Measurements from ENCODE around the gene BICRAL.
"Not testable (repeated sequence)": the region's sequence is repeated elsewhere in the genome, so short reads cannot be mapped to it uniquely, and the experiment has no call there.

Gene BICRAL

GRCh38 chr6:42764911-42765648 lies 16.8 kb upstream of the BICRAL start:
- no peak for DNase-seq (ENCODE audit: low read depth in 2 of 2)

DNA sequence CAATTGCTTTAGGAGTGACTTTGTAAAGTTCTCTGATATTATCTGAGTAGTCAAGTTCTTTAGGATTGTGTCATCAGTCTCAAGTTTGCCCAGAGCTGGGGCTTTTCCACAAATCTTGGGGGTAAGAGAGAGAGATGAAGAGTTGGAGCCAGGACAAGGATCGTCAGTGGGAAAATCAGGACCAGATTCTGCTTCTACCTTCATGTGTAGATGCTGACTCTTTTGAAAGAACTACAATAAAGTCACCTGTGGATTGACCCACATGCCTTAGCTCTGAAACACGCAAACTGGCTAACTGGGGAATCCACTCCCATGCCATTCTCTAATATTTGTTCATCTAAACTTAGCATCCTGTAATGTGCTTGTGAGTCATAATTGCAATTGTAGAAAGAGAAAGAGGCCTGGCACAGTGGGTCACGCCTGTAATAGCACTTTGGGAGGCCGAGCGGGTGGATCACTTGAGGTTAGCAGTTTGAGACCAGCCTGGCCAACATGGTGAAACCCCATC lies 15.6 kb upstream of the BICRAL start:
- no peak for DNase-seq (ENCODE audit: low read depth in 2 of 2)

DNA sequence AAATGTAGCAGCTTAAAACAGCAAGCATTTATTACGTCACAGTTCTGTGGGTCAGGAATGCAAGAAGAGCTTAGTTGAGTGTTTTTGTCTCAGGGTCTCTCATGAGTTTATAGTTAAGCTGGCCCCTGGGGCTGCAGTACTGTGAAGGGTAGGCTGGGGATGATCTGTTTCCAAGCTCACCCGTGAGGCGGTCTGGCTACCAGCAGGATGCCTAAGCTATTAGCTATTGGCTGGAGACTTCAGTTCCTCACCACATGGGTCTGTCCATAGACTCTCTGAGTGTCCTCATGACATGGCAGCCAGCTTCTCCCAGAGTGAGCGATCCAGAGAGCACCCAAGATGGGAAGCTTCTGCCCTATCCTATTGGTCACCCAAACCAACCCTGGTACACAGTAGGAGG lies 12.8 kb upstream of the BICRAL start:
- no peak for DNase-seq (ENCODE audit: low read depth in 2 of 2)

DNA sequence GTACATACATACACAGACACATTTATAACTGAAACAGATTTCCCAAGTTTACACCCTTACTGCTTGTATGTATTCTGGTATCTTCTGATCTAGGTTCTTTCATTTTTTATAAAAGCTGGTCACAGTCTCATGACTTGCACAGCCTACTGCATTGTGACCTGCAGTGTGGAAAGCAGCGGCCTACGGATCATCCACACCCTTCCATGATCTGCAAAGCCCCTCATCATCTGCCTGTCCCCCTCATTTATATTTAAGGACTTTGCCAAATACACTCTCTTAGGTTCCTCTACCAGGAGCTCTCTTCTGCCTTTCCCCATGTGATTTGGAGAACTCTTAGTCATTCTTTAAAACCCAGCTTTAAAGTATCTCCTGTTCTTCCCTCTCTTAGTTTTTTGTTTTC lies 12.0 kb upstream of the BICRAL start:
- no peak for DNase-seq (ENCODE audit: low read depth in 2 of 2)

GRCh38 chr6:42771741-42772100 lies 10.1 kb upstream of the BICRAL start:
- DNase-seq (ENCODE audit: low read depth in 2 of 2) = no peak

- DNase-seq (ENCODE audit: low read depth in 2 of 2) = peak; percentile 30
These were observed 7.7 kb upstream of the BICRAL start for GRCh38 chr6:42774201-42774600.

- not testable (repeated sequence) for DNase-seq (ENCODE audit: low read depth in 2 of 2)
These were observed 6.9 kb upstream of the BICRAL start for GRCh38 chr6:42774821-42775487.

- no peak for DNase-seq (ENCODE audit: low read depth in 2 of 2)
These were observed 4.6 kb upstream of the BICRAL start for GRCh38 chr6:42777126-42777822.

- DNase-seq (ENCODE audit: low read depth in 2 of 2) = no peak
These were observed 3.7 kb upstream of the BICRAL start for GRCh38 chr6:42778122-42778521.

DNA sequence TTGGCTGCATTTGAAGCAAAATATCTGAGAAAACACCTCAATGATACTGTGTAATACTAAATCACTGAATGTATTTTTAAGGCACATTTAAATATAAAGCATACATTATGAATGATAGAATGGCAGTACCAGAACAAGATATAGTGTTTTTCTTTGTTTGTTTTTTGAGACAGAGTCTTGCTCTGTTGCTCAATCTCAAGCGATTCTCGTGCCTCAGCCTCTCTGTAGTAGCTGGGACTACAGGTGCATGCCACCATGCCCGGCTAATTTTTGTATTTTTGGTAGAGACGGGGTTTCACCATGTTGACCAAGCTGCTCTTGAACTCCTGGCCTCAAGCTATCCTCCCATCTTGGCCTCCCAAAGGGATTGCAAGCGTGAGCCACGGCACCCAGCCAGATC lies 2.3 kb upstream of the BICRAL start:
- DNase-seq (ENCODE audit: low read depth in 2 of 2) = no peak

GRCh38 chr6:42781546-42781795 lies 381 bp upstream of the BICRAL start:
- no peak for DNase-seq (ENCODE audit: low read depth in 2 of 2)

GRCh38 chr6:42782689-42783176 lies 881 bp downstream of the BICRAL start:
- DNase-seq (ENCODE audit: low read depth in 2 of 2) = peak; percentile 45 to 60

DNA sequence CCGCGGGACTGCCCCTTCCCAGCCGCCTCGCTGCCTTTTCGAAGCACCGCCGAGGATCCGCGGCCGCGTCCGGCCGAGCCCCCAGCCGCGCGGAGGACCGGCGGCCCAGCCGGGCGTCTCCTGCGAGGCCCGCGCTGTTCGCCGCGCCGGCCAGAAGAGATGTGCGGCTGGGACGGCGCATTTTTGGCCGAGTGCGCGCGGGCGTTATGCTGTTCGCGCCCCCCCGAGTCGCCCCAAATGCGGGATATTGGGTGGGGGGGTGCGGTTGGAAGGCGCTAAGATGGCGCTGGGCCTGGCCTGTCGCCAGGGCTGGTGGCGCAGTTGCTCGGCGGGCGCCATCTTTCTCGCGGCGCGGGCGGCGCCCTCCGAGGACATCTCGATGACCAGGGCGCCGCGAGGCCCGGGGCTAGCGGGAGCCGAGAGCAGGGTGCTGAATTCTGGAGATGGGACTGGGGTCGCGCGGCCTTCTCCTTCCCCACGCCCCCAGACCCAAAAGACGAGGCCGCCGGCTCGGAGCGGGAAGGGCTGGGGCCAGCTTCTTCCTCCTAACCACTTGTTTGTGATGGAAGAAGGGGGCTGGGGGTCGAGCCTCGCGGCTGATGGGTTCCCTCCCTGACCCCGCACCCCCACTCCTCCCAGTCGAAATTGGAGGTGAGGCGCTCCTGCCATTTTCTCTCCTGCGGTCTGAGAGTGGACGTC lies 1.5 kb downstream of the BICRAL start:
- peak; percentile 54 to 64 for DNase-seq (ENCODE audit: low read depth in 2 of 2)

GRCh38 chr6:42783876-42784642 lies 2.2 kb downstream of the BICRAL start:
- DNase-seq (ENCODE audit: low read depth in 2 of 2) = no peak

- DNase-seq (ENCODE audit: low read depth in 2 of 2) = no peak
These were observed 3.1 kb downstream of the BICRAL start for GRCh38 chr6:42784717-42785498.

- no peak for DNase-seq (ENCODE audit: low read depth in 2 of 2)
These were observed 4.7 kb downstream of the BICRAL start for GRCh38 chr6:42786525-42786985.

- DNase-seq (ENCODE audit: low read depth in 2 of 2) = no peak
These were observed 5.2 kb downstream of the BICRAL start for GRCh38 chr6:42787063-42787472.

GRCh38 chr6:42788671-42789070 lies 6.8 kb downstream of the BICRAL start:
- DNase-seq (ENCODE audit: low read depth in 2 of 2) = no peak

DNA sequence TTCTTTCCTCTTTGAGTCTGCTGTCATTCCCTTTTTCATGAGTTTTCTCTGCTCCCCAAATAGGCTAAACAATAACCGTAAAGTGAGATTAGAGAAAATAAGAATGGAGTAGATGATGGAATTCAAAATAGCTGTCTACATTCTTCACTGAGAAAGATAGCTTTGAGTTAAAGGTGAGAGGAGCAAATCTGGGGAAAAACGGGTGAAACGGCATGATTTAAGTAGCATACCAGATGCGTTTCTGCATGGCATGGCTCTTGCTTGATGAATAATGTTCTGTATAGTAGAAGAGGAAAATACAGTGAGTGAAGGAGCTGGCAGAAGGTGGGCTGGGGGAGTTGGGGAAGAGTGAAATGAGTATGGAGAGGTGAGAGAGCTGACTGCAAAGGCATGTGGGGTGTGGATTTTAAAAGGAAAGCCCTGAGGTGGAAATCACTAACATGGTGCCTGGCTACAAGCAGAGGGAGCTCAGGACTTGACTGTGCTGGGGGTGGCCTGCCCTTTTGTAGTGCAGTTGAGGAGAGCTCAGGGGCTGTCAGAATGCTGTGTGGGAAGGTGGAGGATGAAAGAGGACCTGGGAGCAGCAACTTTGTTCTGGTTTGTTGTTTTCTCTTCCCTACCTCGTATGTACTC lies 8.8 kb downstream of the BICRAL start:
- no peak for DNase-seq (ENCODE audit: low read depth in 2 of 2)

- DNase-seq (ENCODE audit: low read depth in 2 of 2) = no peak
These were observed 10.0 kb downstream of the BICRAL start for GRCh38 chr6:42791706-42792320.
